Measurements from ENCODE around the gene APOO. TPM values are rescaled to one million over a fixed set of nuclear protein-coding genes. Genes with fewer than 3 reads are reported as not detected.
"Not testable (repeated sequence)": the region's sequence is repeated elsewhere in the genome, so short reads cannot be mapped to it uniquely, and the experiment has no call there.

Gene APOO
- total RNA-seq, 1 experiment from 2014 or later: 33.8 TPM

DNA sequence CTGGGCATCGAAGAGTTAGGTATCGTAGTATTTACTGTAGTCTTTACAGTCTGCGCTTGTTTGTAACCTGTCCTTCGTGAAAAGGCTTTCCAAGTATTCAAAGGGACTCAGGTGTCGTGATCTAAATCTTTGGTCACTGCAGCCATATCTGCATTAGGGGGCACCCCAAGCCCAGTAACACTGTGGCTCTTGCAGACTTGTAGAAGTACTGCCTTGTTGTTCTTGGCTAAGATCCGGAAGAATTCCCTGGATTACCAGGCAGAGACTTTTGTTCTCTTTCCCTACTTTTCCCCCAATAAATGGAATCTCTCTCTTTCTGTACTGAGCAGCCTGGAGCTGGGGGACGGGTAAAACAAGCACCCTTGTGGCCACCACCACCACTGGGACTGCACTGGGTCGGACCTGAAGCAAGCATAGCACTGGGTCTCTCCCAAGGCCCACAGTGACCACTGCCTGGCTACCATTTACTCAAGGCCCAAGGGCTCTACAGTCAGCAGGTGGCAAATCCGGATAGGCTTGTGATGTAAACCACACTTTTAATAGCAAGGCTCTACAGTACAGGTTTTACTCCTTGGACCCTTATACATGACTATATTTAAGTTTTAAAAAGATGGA lies 12.1 kb upstream of the APOO start:
- H3K27me3 ChIP-seq: no peaks in the 10 kb centered on the region
- no peak for DNase-seq

DNA sequence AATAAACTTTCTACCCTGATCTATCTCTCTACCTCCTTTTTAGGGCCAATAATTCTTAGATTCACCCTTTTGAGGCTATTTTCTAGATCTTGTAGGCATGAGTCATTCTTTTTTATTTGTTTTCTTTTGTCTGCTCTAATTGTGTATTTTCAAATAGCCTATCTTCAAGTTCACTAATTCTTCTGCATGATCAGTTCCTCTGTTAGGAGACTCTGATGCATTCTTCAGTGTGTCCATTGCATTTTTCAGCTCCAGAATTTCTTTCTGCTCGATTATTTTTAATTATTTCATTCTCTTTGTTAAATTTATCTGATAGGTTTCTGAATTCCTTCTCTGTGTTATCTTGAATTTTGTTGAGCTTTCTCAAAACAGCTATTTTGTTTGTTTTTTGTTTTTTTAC lies 11.4 kb upstream of the APOO start:
- H3K4me1 ChIP-seq: no peaks in the 10 kb centered on the region
- H3K27me3 ChIP-seq: no peaks in the 10 kb centered on the region
- no peak overlapping the region for H3K27ac ChIP-seq
- DNase-seq: no peak
- no peaks in the 10 kb centered on the region for H3K36me3 ChIP-seq
- H3K9me3 ChIP-seq (replicated peaks): no peaks in the 10 kb centered on the region
- H3K4me3 ChIP-seq: no peak overlapping the region

More for the DNA sequence above, 12.1 kb upstream of the APOO start:
- Histone ChIP-seq H3K4me1 (no peaks in the 10 kb centered on the region), H3K4me3 (no peak overlapping the region), H3K36me3 (no peaks in the 10 kb centered on the region), H3K27ac (no peak overlapping the region), H3K9me3 (replicated peaks) (no peaks in the 10 kb centered on the region)

DNA sequence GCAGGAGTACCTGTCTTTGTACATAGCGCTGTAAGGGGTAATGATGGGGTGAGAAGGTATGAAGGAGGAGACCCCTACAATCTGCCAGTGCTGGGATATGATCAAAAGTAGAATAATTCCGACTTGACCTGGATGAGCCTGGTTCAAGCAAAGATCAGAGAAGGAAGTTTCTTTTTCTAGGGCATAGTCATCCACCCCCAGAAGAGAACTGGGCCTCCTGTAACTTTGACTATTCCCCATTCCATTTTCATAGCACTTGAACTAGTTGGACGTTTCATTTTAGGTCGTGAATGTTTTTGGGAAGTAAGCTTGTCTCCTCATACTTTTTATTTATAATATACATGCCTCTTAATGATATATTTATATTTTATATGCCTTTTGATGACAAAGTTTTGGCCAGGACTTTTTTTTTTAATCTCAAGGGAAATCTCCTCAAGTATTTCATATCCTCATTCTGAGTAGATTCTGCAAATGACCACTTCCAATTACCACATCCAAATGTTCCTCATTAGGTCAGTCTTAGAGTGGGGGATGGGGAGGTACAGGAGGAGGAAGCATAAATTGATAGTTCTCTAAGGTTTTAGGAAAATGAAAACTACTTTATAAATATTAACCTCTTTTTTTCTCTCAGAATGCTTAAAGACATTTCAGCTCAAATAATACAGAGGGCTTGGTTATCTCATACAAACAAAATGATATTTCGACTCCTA lies 3.5 kb upstream of the APOO start:
- Histone ChIP-seq H3K9me3 (replicated peaks) (no peaks in the 10 kb centered on the region), H3K27me3 (no peaks in the 10 kb centered on the region), H3K36me3 (no peaks in the 10 kb centered on the region), H3K4me1 (peaks cover 4% of the 10 kb centered on the region), H3K27ac (no peak overlapping the region), H3K4me3 (no peak overlapping the region)
- no peak for DNase-seq

DNA sequence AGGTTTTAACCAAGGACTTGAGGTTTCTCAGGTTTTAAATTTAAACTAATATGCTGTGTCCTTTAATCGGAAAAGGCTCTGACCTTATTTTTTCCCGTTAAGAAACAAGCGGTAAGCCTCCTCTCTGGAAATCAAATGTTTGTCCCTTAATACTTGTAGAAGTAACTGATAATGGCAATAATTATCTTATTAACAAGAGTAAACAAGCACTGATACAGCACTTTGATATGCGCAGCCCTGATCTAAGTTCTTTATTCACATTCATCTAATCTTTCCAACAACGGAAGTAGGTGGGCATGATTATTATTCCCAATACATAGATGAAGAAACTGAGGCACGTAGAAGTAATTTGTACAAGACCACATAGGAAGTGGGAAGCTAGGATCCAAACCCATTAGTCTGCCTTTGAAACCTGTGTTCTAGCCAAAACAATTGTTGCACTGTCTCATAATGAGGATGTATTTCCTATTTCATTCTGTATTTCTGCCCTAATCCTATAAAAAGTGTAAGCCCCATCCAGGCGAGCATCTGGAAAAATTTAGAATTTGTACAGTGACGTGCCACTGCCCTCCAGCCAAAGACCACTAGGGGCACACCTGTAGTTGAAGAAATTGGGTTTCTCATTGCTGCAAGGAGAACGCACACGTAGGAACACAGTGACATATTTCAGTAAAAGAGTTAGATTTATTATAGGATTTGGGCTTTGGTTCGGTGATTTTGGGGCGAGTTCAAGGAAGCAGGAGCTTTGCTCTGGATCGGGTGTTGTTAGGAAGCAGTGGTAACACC lies 674 bp upstream of the APOO start:
- H3K27ac ChIP-seq: no peak overlapping the region
- peaks cover 5% of the 10 kb centered on the region for H3K4me1 ChIP-seq
- H3K27me3 ChIP-seq: no peaks in the 10 kb centered on the region
- no peak for DNase-seq
- no peaks in the 10 kb centered on the region for H3K36me3 ChIP-seq
- H3K4me3 ChIP-seq: peak overlapping the region; percentile 71
- H3K9me3 ChIP-seq (replicated peaks): no peaks in the 10 kb centered on the region

DNA sequence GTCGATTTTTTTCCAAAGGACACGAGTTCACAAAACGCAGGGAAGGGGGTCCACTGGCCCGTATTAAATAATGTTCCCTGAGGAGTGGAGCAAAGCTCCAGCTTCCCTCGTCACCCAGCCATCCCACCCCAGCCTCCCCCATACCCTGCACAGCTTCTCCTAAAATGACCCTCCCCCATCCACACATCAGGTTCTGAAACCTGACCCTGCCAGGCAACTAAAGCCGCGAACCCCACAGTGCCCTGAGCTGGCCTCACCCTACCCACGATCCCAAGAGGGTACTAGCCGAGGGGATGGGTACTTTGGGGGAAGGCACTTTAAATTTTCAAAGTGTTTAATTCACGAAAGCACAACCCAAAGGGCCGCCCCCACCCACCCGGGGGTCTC lies 634 bp downstream of the APOO start:
- peak overlapping the region; percentile 90 for H3K27ac ChIP-seq
- peaks cover 5% of the 10 kb centered on the region for H3K4me1 ChIP-seq
- H3K9me3 ChIP-seq (replicated peaks): no peaks in the 10 kb centered on the region
- no peaks in the 10 kb centered on the region for H3K27me3 ChIP-seq
- DNase-seq: peak; percentile 39 to 52
- H3K4me3 ChIP-seq: peak overlapping the region; percentile 71
- no peaks in the 10 kb centered on the region for H3K36me3 ChIP-seq

DNA sequence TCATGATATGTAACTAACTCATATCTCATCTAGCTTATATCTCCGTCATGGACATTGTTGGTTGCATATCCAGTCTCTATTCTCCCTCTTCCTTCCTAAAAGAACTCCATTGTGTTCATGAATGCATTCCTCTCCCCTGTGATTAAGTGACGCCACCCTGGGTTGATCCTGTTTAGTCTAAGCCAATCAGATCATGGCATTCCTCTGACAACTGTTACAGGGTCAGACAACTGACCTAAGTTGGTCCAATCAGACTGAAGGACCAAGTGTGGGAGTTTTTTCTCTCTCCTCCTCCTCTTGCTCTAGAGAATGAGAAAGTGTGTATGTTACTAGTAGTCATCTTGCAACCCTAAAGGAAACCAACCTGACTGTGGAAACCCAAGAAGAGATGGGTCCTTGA lies 3.6 kb downstream of the APOO start:
- Histone ChIP-seq H3K27me3 (no peaks in the 10 kb centered on the region), H3K27ac (no peak overlapping the region), H3K4me3 (no peak overlapping the region), H3K9me3 (replicated peaks) (no peaks in the 10 kb centered on the region), H3K4me1 (peaks cover 15% of the 10 kb centered on the region), H3K36me3 (no peaks in the 10 kb centered on the region)
- DNase-seq: peak in 1 of 2 experiments; percentile 29

DNA sequence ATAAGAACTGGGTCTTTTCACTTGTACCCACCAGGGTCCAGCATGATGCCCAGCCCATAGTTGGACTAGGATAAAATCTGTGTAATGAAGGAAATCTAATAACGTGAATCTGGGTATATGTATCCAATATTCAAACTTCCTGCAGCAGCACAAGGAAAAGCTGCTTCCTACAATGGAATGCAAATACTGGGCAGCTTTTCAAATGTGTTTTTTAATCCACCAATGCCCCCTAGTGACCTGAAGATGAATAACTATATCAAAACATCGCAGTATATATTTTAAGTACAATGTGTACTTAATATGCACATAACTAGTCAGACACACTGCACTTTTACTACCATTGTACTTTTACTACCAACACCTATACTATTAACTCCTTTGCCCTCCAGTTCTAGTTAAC lies 5.3 kb downstream of the APOO start:
- H3K27ac ChIP-seq: no peak overlapping the region
- H3K4me1 ChIP-seq: peaks cover 17% of the 10 kb centered on the region
- no peak overlapping the region for H3K4me3 ChIP-seq
- no peaks in the 10 kb centered on the region for H3K27me3 ChIP-seq
- DNase-seq: peak in 1 of 2 experiments; percentile 67
- no peaks in the 10 kb centered on the region for H3K36me3 ChIP-seq
- H3K9me3 ChIP-seq (replicated peaks): no peaks in the 10 kb centered on the region

DNA sequence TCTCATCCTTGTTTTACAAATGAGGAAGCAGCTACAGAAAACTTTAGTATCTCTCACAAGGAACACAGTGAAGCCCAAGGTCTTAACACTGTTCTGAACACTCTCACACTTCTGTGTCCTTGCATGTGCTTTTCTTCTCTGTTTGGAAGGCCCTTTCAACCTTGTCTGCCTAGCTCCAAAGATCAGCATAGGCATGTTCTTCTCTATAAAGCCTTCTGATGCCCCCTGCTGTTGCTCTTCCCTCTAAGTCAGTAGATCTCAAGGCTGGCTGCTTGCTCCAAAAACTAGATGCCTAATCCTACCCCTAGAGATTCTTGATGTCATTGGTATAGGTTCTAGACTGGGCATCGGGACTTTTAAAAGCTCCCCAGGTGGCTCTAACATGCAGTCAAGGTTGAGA lies 5.9 kb downstream of the APOO start:
- no peak overlapping the region for H3K4me3 ChIP-seq
- H3K9me3 ChIP-seq (replicated peaks): no peaks in the 10 kb centered on the region
- H3K27me3 ChIP-seq: no peaks in the 10 kb centered on the region
- no peaks in the 10 kb centered on the region for H3K36me3 ChIP-seq
- DNase-seq: peak; percentile 54 to 81
- H3K4me1 ChIP-seq: peaks cover 17% of the 10 kb centered on the region
- H3K27ac ChIP-seq: no peak overlapping the region

DNA sequence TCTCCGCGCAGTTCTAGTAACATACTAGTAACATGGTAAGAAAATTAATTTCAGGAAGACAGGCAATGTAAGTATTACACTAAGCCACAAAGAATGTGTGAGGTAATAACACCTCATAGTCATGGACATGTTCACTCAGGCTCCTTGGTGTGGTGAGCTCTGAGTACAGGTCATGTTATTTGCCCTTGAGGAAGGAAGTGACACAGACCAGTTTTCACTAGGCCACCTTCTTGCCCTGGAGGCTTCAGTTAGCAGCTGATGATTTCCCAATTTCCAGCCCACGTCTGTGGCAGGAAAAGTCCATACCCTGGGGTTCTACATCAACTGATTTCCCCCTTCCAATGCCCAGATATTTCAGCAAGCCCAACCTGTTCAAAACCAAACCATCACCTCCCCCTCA lies 6.7 kb downstream of the APOO start:
- no peak overlapping the region for H3K4me3 ChIP-seq
- no peak for DNase-seq
- H3K27ac ChIP-seq: no peak overlapping the region
- H3K27me3 ChIP-seq: no peaks in the 10 kb centered on the region
- no peaks in the 10 kb centered on the region for H3K36me3 ChIP-seq
- H3K4me1 ChIP-seq: peaks cover 12% of the 10 kb centered on the region
- no peaks in the 10 kb centered on the region for H3K9me3 ChIP-seq (replicated peaks)

DNA sequence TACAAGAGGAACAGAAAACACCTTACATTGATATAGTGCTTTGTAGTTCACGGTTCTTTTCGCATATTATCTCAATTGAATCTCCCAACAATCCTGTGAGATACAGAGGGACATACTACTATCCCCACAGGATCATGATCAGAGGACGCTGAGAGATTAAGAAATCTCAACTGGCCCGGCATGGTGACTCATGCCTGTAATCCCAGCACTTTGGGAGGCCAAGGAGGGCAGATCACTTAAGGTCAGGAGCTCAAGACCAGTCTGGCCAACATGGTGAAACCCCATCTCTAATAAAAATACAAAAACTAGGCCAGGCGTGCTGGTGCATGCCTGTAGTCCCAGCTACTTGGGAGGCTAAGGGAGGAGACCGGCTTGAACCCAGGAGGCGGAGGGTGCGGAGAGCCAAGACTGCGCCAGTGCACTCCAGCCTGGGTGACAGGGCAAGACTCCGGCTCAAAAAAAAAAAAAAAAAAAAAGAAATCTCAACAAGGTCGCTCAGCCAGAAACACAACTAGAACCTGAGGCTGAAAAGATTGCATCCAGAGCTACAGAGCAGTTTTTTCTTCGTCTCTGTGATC lies 7.4 kb downstream of the APOO start:
- Histone ChIP-seq H3K4me1 (peaks cover 12% of the 10 kb centered on the region), H3K36me3 (no peaks in the 10 kb centered on the region), H3K9me3 (replicated peaks) (no peaks in the 10 kb centered on the region), H3K4me3 (no peak overlapping the region), H3K27ac (no peak overlapping the region), H3K27me3 (no peaks in the 10 kb centered on the region)
- no peak for DNase-seq

DNA sequence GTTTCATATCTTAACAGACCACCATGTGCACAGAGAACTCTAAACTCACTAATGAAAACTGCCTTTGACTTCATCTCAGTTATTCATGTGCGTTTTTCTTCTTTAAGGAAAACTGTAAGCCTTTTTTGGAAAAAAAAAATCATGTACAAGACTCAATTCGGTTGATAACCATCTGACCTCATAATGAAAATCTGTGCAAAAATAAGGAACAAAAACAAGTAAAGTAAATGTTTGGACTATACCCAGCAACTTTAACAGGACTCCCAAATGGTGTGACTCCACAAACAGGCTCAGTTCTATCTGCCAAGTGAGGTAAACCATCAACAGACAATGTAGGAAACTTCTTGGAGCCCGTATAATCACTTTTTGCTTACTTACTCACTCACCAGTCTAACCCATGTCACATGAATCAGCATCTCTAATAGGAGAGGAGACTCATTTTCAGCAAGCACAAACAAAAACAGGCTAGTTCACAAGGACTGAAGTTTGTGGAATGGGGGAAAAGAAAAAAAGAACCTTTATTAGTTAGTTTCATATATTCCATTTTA lies 9.3 kb downstream of the APOO start:
- Histone ChIP-seq H3K4me1 (peaks cover 12% of the 10 kb centered on the region), H3K4me3 (no peak overlapping the region), H3K9me3 (replicated peaks) (no peaks in the 10 kb centered on the region), H3K27ac (no peak overlapping the region), H3K27me3 (no peaks in the 10 kb centered on the region), H3K36me3 (no peaks in the 10 kb centered on the region)
- no peak for DNase-seq

DNA sequence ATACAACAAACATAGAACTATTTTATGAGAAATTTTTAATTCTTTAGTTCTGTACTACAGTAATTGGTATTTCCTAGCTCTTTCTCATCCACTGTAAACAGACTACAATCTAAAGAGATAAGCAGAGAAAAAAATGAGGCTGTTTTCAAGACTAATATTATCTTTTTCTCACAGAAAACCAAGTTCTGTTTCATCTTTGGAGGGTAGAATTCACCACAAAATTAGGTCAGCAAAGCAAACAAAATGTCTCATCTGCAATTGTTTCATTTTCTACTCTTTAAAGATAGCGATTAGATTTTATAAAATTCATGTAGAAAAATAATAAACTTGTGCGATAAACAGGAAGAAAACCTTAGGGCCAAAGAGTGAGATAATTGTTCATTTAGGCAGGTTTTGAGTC lies 10.8 kb downstream of the APOO start:
- Histone ChIP-seq H3K27me3 (no peaks in the 10 kb centered on the region), H3K9me3 (replicated peaks) (no peaks in the 10 kb centered on the region), H3K4me1 (peaks cover 12% of the 10 kb centered on the region), H3K4me3 (no peak overlapping the region), H3K36me3 (no peaks in the 10 kb centered on the region), H3K27ac (no peak overlapping the region)
- DNase-seq: no peak

DNA sequence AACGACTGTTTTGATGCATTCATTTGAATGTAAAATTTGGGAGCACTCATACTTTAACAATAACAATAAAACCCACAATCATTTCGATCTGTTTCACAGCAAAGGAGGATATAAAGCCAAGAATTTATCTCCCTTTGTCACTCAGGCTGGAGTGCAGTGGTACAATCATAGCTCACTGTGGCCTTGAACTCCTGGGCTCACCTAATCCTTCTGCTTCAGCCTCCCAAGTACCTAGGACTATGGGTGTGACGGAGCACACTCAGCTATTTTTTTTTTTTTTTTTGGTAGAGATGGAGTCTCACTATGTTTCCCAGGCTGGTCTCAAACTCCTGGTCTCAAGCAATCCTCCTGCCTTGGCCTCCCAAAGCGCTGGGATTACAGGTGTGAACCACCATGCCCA lies 11.2 kb downstream of the APOO start:
- not testable (repeated sequence) for H3K27ac ChIP-seq; H3K9me3 ChIP-seq (replicated peaks); H3K4me1 ChIP-seq; H3K4me3 ChIP-seq; H3K27me3 ChIP-seq; DNase-seq; H3K36me3 ChIP-seq

DNA sequence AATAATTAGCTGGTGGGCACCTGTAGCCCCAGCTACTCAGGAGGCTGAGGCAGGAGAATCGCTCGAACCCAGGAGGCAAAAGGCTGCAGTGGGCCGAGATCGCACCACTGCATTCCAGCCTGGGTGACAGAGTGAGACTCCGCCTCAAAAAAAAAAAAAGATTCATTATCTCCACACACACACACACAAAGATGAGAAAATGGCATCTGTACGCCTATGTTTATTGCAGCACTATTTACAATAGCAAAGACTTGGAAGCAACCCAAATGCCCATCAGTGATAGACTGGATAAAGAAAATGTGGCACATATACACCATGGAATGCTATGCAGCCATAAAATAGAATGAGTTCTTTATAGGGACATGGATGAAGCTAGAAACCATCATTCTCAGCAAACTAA lies 12.7 kb downstream of the APOO start:
- not testable (repeated sequence) for H3K4me3 ChIP-seq; H3K36me3 ChIP-seq; H3K27me3 ChIP-seq; H3K9me3 ChIP-seq (replicated peaks); DNase-seq; H3K27ac ChIP-seq; H3K4me1 ChIP-seq

DNA sequence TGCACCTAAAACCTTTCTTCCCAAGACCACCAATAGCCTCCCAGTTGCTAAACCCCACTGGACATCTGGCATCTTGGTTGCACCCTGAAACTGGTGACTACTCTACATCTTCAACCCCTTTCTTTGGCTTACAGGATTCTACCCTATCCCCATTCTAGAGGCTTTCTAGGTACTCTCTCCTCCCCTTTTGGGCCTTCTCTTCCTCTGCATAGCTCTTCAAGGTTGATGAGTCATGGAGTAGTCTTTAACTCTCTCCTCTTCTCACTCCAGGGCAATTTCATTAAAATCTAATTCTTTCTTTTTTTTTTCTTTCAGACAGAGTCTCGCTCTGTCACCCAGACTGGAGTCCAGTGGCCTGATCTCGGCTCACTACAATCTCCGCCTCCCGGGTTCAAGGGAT lies 16.8 kb downstream of the APOO start:
- no peak for DNase-seq
- no peaks in the 10 kb centered on the region for H3K4me1 ChIP-seq
- no peaks in the 10 kb centered on the region for H3K27me3 ChIP-seq
- no peak overlapping the region for H3K27ac ChIP-seq
- H3K4me3 ChIP-seq: no peak overlapping the region
- no peaks in the 10 kb centered on the region for H3K36me3 ChIP-seq
- H3K9me3 ChIP-seq (replicated peaks): no peaks in the 10 kb centered on the region

All from SJCRH30 (cell line).